ACC112 (cell line): ENCODE measurements around the gene CHN1.
A peak's percentile ranks its signal among the peaks of the same experiment; 100 is the strongest.

Experiments used
- H2AFZ ChIP-seq: fragments of 200-600 bp; sonication (generic); one replicate; pipeline ENCODE4 v1.6.0; 2017; ENCODE audit warnings: antibody characterized with exemption, low read length; ENCODE audit not compliant: unreplicated experiment
- H3K27ac ChIP-seq: fragments of 200-600 bp; sonication (generic); 2 replicates; pipeline ENCODE4 v1.5.1; 2014; ENCODE audit warnings: low read depth, mild to moderate bottlenecking, antibody characterized with exemption, low read length, moderate library complexity
- H3K27me3 ChIP-seq: fragments of 200-600 bp; sonication (generic); 2 replicates; pipeline ENCODE4 v1.6.1; 2014; ENCODE audit warnings: mild to moderate bottlenecking, antibody characterized with exemption, low read length, moderate library complexity, mixed read lengths; ENCODE audit not compliant: insufficient read depth
- H3K36me3 ChIP-seq: fragments of 200-600 bp; sonication (generic); 2 replicates; pipeline ENCODE4 v1.6.1; 2016; ENCODE audit warnings: mild to moderate bottlenecking, antibody characterized with exemption, low read length, moderate library complexity, mixed read lengths; ENCODE audit not compliant: insufficient read depth
- H3K4me1 ChIP-seq: fragments of 200-600 bp; sonication (generic); one replicate; pipeline ENCODE4 v1.6.1; 2016; ENCODE audit warnings: low read length, mixed read lengths; ENCODE audit not compliant: insufficient read depth, unreplicated experiment, control insufficient read depth
- H3K4me3 ChIP-seq: fragments of 200-600 bp; sonication (generic); 2 replicates; pipeline ENCODE4 v1.5.1; 2014; ENCODE audit warnings: mild to moderate bottlenecking, low read depth, low read length
- H3K79me2 ChIP-seq: fragments of 200-600 bp; sonication (generic); one replicate; pipeline ENCODE4 v1.6.0; 2016; ENCODE audit warnings: low read length; ENCODE audit not compliant: control insufficient read depth, unreplicated experiment, insufficient read depth

CHN1 gene

DNA sequence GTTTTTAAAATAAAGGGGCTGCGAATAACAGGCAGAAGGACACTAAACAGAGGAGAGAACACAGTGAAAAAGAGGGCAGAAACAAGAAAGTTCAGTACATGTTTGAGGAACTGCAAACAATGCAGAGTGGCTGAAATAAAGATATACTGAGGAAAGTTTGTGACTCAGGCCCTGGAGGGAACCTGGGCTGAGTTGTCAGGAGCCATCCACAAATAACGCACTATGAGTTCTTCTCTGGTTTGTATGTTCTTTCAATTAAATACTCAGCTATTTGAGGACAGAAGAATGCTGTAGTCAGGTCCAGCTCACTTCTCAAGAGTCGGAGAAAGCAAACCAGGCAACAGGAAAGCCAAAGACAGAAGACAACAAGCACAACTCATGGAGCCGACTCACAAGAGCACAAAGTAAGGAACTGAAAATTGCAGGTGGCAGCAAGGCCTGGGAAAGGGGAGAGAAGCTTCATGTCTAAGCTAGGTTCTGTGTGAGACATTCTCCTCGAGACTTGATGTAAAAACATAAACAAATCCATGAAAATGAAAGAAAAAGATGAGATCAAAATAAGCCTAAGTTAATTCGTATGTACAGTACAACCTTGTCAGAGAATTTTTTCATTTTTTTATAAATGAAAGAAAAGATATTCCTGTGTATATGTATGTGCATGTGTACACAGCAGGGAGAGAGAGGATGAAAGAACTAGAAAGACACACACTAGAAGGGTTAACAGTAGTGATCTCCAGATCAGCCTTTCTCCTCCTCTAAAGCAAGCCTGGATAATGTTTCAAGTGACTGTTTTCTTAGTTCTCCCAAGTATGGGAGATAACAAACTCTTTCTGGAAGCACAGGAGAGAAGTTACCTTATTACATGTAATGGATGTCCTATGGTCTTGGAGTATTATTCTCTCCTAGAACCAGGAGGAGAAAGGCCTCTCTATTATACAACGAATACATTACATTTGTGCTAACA lies 41.5 kb downstream of the CHN1 start:
- Histone ChIP-seq H3K79me2 (no peaks in the 10 kb centered on the region), H2AFZ (no peak overlapping the region), H3K27me3 (no peaks in the 10 kb centered on the region), H3K36me3 (no peaks in the 10 kb centered on the region), H3K27ac (no peak overlapping the region), H3K4me1 (peaks cover 13% of the 10 kb centered on the region), H3K4me3 (no peak overlapping the region)

- Histone ChIP-seq H3K79me2 (no peaks in the 10 kb centered on the region), H3K4me1 (peaks cover 3% of the 10 kb centered on the region), H3K27me3 (no peaks in the 10 kb centered on the region), H2AFZ (no peak overlapping the region), H3K27ac (no peak overlapping the region), H3K4me3 (no peak overlapping the region), H3K36me3 (no peaks in the 10 kb centered on the region)
These were observed 45.4 kb downstream of the CHN1 start for GRCh38 chr2:174959787-174960186.

DNA sequence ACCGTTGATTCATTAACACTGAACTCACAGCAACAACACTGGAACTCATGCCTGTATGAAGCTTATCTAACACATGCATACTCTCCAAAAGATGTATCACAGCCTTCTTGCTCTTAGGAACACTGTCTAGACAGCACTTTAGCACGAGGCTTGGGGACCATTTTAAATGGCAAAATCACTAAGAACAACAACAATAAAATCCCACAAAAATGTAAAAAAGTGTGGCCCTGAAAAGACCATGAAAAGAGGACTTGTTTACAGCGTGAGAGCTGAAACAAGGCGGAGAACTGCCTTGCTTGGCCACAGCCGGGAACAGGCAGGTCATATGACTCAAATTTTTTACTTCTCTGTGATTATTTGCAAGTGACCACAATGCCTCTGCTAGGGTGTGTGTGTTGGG lies 48.1 kb downstream of the CHN1 start:
- Histone ChIP-seq H3K4me1 (peaks cover 3% of the 10 kb centered on the region), H3K27me3 (no peaks in the 10 kb centered on the region), H3K79me2 (no peaks in the 10 kb centered on the region), H3K4me3 (no peak overlapping the region), H3K27ac (no peak overlapping the region), H3K36me3 (no peaks in the 10 kb centered on the region), H2AFZ (no peak overlapping the region)

- Histone ChIP-seq H3K79me2 (no peaks in the 10 kb centered on the region), H3K4me1 (no peaks in the 10 kb centered on the region), H3K4me3 (no peak overlapping the region), H3K36me3 (no peaks in the 10 kb centered on the region), H3K27ac (no peak overlapping the region), H2AFZ (no peak overlapping the region), H3K27me3 (no peaks in the 10 kb centered on the region)
These were observed 52.6 kb downstream of the CHN1 start for GRCh38 chr2:174952607-174953006.

DNA sequence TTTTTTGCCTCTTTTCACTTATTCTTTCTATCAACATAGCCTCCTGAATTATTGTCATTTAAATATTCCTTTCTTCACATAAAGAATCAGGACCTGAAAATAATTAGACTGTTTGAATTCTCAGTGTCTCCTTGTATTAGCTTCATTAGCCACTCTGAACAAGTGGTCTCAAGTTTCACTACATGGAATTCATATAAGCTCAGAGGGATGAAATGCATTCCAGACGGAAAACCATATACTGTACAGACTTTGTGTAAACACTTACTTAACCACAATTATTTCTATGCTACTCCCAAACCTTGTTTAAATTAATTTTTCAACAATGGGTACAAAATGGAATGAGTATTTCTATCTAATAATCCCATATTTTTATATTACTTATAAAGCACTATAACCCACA lies 53.4 kb downstream of the CHN1 start:
- no peaks in the 10 kb centered on the region for H3K27me3 ChIP-seq
- H2AFZ ChIP-seq, result no peak overlapping the region
- H3K4me1 ChIP-seq, result no peaks in the 10 kb centered on the region
- H3K4me3 ChIP-seq, result no peak overlapping the region
- no peaks in the 10 kb centered on the region for H3K36me3 ChIP-seq
- no peak overlapping the region for H3K27ac ChIP-seq
- H3K79me2 ChIP-seq, result no peaks in the 10 kb centered on the region

DNA sequence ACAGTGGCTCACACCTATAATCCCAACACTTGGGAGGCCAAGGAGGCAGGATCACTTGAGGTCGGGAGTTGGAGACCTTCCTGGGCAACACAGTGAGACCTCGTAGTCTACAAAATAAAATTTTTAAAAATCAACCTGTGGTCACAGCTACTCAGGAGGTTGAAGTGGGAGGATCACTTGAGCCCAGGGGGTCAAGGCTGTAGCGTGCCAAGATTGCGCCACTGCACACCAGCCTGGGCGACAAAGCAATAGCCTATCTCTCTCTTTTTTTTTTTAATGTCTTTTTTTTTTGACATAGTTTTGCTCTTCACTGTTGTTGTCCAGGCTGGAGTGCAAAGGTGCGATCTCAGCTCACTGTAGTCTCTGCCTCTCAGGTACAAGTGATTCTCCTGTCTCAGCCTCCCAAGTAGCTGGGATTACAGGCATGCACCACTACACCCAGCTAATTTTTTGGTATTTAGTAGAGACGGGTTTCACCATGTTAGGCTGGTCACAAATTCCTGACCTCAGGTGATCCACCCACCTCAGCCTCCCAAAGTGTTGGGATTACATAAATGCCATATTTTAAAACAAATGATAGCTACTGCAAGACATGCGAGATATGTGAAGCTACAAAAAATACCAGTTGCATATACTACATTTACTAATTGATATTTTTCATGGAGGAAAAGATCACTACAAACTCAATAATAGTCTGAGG lies 55.0 kb downstream of the CHN1 start:
- Histone ChIP-seq H3K79me2 (no peaks in the 10 kb centered on the region), H3K27ac (no peak overlapping the region), H3K36me3 (no peaks in the 10 kb centered on the region), H2AFZ (no peak overlapping the region), H3K4me3 (no peak overlapping the region), H3K27me3 (no peaks in the 10 kb centered on the region), H3K4me1 (no peaks in the 10 kb centered on the region)

GRCh38 chr2:174945601-174946260 lies 59.5 kb downstream of the CHN1 start:
- no peak overlapping the region for H2AFZ ChIP-seq
- H3K27ac ChIP-seq, result no peak overlapping the region
- no peaks in the 10 kb centered on the region for H3K36me3 ChIP-seq
- H3K27me3 ChIP-seq, result no peaks in the 10 kb centered on the region
- no peak overlapping the region for H3K4me3 ChIP-seq
- H3K4me1 ChIP-seq, result no peaks in the 10 kb centered on the region
- no peaks in the 10 kb centered on the region for H3K79me2 ChIP-seq

DNA sequence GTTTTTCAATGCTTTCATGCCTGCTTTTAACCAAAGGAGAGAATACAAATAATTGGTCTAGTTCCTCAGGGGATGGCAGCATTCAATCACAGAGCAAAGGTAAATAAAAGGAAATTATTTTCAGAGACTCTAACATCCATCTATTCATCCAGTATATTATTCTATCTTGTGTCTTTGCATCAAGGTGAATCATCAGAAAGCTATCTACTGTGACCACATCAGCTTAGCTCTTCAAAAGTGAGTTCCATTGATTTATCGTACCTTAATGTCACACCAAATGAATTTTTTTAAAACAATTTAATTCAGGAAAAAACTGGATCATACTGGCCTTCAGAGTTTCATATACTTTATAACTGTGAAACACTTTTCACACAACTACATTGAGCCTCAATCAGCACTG lies 66.1 kb downstream of the CHN1 start:
- peaks cover 6% of the 10 kb centered on the region for H3K4me1 ChIP-seq
- no peaks in the 10 kb centered on the region for H3K36me3 ChIP-seq
- H3K27ac ChIP-seq, result no peak overlapping the region
- H3K4me3 ChIP-seq, result peak overlapping the region; percentile 38
- no peaks in the 10 kb centered on the region for H3K79me2 ChIP-seq
- no peaks in the 10 kb centered on the region for H3K27me3 ChIP-seq
- H2AFZ ChIP-seq, result peak overlapping the region; percentile 94

- no peaks in the 10 kb centered on the region for H3K79me2 ChIP-seq
- no peak overlapping the region for H3K4me3 ChIP-seq
- H3K36me3 ChIP-seq, result no peaks in the 10 kb centered on the region
- no peaks in the 10 kb centered on the region for H3K4me1 ChIP-seq
- H3K27ac ChIP-seq, result no peak overlapping the region
- H3K27me3 ChIP-seq, result no peaks in the 10 kb centered on the region
- H2AFZ ChIP-seq, result no peak overlapping the region
These were observed 73.5 kb downstream of the CHN1 start for GRCh38 chr2:174931724-174932123.

- no peak overlapping the region for H3K27ac ChIP-seq
- no peaks in the 10 kb centered on the region for H3K27me3 ChIP-seq
- no peaks in the 10 kb centered on the region for H3K36me3 ChIP-seq
- H2AFZ ChIP-seq, result no peak overlapping the region
- no peaks in the 10 kb centered on the region for H3K4me1 ChIP-seq
- no peaks in the 10 kb centered on the region for H3K79me2 ChIP-seq
- no peak overlapping the region for H3K4me3 ChIP-seq
These were observed 75.4 kb downstream of the CHN1 start for GRCh38 chr2:174929786-174930185.
